ENCODE data around the gene ADRB1.

Gene ADRB1

DNA sequence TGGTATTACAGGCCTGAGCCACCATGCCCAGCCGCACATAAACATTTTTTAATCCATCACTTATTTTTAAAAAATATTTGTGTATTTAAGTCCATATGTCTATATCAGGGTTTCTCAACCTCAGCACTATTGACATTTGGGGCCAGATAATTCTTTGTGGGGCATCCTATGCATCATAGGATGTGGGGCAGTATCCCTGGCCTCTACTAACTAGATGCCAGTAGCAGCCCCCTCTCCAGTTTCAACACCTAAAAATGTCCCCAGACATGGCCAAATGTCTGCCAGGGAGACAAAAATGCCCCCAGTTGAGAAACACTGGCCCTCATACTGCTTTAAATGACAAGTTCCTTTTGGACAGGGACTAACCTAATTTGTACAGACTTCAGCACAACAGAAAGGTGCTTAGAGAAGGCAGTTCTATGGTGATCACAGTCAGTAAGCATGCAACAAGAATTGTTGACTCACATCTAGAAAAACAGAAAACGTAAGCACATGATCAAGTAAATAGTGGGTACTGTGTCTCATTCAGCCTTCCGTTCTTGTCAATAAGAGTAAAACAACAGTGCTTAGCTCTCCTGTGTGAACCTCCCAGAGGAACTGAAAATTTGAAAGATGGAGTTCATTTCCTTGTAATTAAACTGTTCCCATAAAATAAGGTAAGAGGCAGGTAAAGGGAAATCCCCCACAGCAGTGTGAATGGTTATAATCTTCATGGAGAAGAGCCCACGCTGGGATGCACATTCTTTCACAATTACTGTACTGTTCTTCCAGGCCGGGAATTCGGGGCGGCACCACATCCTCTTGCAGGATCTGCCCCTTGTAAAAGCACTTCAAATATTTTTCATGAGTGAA is 17.3 kb upstream of the ADRB1 start:
- DNase-seq = no peak

- DNase-seq = no peak
These were observed 16.6 kb upstream of the ADRB1 start for GRCh38 chr10:114027041-114027394.

DNA sequence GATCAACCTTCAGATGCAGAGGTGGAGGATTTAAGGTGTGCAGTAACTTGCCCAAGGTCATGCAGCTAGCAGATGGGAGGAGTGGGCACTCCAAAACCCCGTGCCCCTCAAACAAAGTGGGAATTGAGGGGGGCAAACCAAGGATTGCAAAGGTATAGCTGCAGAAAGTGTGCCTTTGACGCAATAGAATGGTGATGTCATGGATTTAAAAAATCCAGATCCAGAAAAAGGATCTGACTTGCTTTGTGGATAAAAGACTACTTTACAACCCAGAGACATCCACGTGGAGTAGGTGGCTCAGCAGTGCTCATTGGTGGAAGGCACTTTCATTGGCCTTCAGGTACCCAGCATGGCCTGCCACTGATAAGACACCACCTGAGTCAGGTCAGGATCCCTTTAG is 15.7 kb upstream of the ADRB1 start:
- DNase-seq = no peak

DNA sequence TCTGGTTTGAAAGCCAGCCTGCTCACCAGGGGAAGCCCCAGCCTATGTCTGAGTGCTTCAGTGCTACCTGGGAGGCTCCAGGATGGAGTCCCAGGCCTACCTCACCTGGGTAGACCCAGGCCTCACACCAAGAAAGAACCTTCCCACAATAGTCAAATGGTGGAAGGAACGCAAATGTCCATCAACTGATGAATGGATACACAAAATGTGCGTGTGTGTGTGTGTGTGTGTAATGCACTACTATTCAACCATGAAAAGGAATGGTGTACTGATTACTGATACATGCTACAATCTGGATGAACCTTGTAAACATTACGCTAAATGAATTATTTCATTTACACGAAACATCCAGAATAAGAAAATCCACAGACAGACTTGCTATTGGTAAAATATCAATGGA is 15.2 kb upstream of the ADRB1 start:
- no peak for DNase-seq

GRCh38 chr10:114029655-114030054 is 14.0 kb upstream of the ADRB1 start:
- no peak for DNase-seq

DNA sequence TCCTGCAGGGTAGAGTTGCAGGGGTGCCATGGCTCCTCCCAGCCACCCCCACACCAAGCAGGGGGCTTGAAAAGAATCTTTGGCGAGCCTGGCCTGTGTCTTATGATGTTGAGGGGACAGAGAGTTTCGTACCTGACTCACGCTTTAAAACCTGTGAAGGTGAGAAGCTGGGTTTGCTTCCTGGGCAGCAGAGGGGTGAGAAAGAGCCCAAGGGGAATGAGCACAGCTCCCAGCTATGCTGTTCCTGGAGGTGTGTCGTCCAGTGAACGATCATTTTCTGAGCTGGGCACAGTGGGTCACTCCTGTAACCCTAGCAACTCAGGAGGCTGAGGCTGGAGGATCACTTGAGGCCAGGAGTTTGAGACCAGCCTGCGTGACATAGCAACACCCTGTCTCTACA is 13.5 kb upstream of the ADRB1 start:
- DNase-seq = no peak

DNA sequence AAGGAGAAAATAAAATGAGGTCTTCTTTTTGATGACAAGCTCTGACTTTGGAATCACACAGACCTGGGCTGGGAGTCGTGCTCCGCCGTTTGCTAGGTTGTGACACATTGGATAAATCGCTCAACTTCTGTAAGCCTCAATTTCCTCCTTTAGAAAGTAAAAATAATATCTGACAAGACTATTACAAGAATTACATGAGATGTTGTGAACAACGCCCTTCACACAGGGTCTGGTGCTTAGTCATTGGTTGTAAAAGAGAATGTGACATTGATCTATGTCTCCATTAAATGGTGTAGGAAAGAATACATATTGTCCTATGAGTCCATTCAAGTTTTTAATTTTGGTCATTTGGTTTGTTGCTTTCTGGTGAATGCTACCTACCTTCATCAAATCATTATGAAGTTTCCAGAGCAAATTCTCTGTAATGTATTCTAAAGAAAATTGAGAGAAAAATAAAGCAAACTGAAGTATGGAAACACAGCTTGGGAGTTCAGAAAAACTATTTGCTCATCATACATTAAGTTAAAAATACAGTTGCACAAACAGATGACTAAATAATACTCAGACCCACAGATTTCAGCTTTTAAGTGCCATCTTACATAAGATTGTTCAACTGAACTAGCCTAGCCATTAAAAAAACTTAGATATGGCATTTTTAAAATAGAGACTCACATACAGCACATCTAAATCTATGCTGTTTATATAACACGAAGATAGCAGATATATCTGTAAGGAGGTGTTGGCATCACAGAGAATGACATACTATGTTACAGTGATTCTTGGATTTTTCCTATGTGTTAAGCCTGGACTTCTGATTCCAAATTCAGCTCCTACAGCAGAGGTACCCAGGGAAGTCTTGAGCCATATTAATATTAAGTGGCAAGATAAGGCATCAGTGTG is 12.3 kb upstream of the ADRB1 start:
- DNase-seq = no peak

GRCh38 chr10:114033566-114033965 is 10.1 kb upstream of the ADRB1 start:
- no peak for DNase-seq

DNA sequence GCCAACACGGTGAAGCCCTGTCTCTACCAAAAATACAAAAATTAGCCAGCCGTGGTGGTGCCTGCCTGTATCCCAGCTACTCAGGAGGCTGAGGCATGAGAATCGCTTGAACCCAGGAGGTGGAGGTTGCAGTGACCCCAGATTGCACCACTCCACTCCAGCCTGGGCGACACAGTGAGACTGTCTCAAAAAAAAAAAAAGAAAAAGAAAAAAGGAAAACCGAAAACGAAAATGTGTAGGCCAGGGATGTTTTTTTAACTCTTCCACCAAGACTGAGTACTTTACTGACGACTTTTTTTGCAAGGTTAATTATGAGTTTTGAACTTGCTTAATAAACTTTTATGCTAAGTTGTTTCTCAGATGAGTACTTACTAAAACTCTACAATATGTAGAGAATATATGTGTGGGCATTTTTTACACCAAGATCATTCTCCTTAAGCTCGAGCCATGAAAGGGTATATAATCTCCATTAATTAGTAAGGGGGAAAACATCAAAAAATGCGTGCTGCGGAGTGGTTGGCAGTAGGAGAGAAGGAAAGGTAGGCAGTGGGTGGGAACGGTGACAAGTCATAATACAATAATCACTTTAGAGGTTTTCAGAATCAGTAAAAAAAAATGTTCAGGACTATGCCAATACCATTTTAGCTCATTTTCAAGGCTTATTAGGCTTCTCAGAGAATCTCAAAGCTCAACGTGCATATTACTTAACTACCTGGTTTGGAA is 8.6 kb upstream of the ADRB1 start:
- DNase-seq = no peak

GRCh38 chr10:114035791-114036190 is 7.9 kb upstream of the ADRB1 start:
- no peak for DNase-seq

DNA sequence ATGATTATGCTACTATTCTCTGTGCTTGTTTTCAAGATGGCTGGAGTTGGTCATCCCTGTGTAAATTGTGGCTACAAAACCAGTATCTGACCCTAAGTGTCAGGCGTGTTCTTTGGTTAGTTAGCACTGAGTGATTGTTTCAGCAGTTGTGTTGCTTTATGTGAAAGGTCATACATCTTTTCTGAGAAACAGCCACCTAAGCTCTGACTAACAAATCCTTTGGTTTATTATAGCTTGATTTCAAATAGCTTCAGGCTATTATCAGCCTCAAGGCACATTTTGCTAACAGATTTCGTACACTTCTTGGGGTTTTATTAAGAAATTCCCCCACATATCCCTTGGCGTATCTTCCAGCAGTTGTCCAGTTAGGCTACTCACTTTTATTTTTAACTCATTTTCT is 4.8 kb upstream of the ADRB1 start:
- no peak for DNase-seq

GRCh38 chr10:114041166-114041565 is 2.5 kb upstream of the ADRB1 start:
- DNase-seq = no peak

- DNase-seq = no peak
These were observed 653 bp upstream of the ADRB1 start for GRCh38 chr10:114042895-114043531.

GRCh38 chr10:114044247-114045135 is 825 bp downstream of the ADRB1 start:
- no peak for DNase-seq

- no peak for DNase-seq
These were observed 1.7 kb downstream of the ADRB1 start for GRCh38 chr10:114045136-114046086.

DNA sequence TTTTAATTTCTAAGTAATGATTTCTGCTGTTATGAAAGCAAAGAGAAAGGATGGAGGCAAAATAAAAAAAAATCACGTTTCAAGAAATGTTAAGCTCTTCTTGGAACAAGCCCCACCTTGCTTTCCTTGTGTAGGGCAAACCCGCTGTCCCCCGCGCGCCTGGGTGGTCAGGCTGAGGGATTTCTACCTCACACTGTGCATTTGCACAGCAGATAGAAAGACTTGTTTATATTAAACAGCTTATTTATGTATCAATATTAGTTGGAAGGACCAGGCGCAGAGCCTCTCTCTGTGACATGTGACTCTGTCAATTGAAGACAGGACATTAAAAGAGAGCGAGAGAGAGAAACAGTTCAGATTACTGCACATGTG is 2.4 kb downstream of the ADRB1 start:
- DNase-seq = no peak

DNA sequence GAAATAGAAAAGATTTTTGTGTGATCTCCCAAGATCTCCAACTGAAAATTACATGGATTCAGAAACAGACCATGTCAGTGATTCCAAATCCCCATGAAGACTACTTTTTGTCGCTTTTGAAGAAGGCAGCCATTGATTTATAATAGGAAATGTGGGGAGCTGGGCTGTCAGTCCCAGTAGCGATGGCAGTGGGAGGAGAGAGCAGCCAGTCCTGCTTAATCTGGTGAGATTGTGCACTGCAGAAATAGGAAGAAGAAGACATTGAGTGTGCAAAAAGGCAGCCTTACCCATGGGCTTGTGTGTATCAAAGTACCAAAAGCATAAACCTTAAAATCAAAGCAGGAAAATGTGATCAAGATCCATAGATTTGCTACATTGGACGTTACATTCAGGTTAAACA is 4.8 kb downstream of the ADRB1 start:
- DNase-seq = no peak

- DNase-seq = no peak
These were observed 8.0 kb downstream of the ADRB1 start for GRCh38 chr10:114051714-114052113.

DNA sequence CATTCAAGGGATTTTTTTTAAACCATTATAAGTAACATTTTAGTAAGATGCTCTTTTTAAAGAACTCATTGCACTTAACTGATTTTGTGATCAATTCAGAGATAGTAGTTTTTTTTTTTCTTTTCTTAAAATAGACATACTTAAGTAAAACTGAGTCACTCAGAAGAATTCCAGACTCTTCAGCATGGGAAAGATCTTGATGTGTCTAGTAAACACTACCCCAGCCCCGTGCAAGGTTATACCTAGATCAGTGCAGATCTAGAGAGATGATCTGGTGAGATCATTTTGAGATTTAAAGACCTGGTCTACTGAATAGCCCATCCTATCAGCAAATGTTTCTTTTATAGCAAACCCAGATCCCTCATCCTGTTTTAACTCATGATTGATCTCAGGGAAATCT is 8.6 kb downstream of the ADRB1 start:
- DNase-seq = no peak

DNA sequence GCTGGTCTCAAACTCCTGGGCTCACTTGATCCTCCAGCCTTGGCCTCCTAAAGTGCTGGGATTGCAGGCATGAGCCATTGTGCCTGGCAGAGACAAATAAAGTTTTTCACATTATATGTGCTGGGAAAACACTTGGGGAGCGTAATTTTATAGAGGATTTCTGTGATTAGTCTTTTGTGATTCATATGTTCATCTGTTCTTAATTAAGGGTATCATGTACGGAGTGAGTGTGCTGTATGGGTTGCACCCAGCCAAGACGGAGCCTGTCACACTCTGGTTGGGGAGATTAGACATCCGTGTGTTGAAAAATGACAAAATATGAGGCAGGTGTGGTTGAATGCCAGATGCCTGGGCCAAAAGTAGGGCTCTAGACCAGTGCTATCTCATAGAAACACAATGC is 10.3 kb downstream of the ADRB1 start:
- DNase-seq = no peak

- DNase-seq = no peak
These were observed 14.2 kb downstream of the ADRB1 start for GRCh38 chr10:114057855-114058254.

Data from NCI-H1436 (cell line).